K562 (cell line): ENCODE measurements around the gene ZNF219. TPM values are rescaled to one million over a fixed set of nuclear protein-coding genes. Genes with fewer than 3 reads are reported as not detected.

Source experiments
- EGR1 ChIP-seq: fragments of 450-650 bp; conservative IDR thresholded peaks from 2 replicates; pipeline ENCODE4 v1.6.1; 2017; ENCODE audit warnings: mild to moderate bottlenecking
- ELF1 ChIP-seq: fragments of 200-800 bp; sonication (Bioruptor generic); IDR thresholded peaks from 2 replicates; pipeline ENCODE4 v1.6.1; 2016; ENCODE audit warnings: missing genetic modification characterization, missing compliant biosample characterization
- GABPA ChIP-seq: fragments of 200-800 bp; sonication (Bioruptor generic); conservative IDR thresholded peaks from 2 replicates; pipeline ENCODE4 v1.6.1; 2016; ENCODE audit warnings: low read depth, missing genetic modification characterization, missing compliant biosample characterization
- OTX1 ChIP-seq: fragments of 450-650 bp; formaldehyde crosslinking; IDR thresholded peaks from 2 replicates; pipeline ENCODE4 v1.4.0; 2022; ENCODE audit warnings: mild to moderate bottlenecking
- RBFOX2 ChIP-seq: fragments of 200-400 bp; formaldehyde crosslinking; IDR thresholded peaks from 2 replicates; pipeline ENCODE4 v1.6.1; 2017; ENCODE audit warnings: low read depth, mild to moderate bottlenecking, low read length, moderate library complexity
- TAF15 ChIP-seq: fragments of 200-400 bp; formaldehyde crosslinking; IDR thresholded peaks from 2 replicates; pipeline ENCODE4 v1.6.1; 2017; ENCODE audit warnings: mild to moderate bottlenecking, low read depth, low read length, moderate library complexity
- TBP ChIP-seq: optimal IDR thresholded peaks from 2 replicates; pipeline ENCODE3; 2011; ENCODE audit warnings: low read depth, low read length, improper control_type of control experiment
- TEAD2 ChIP-seq: fragments of 450-650 bp; IDR thresholded peaks from 2 replicates; pipeline ENCODE4 v1.6.1; 2016; ENCODE audit warnings: missing genetic modification characterization, control low read depth, missing compliant biosample characterization
- THRAP3 ChIP-seq: fragments of 450-650 bp; IDR thresholded peaks from 2 replicates; pipeline ENCODE4 v1.6.1; 2016; ENCODE audit warnings: mild to moderate bottlenecking, inconsistent platforms, borderline replicate concordance
- ZC3H4 ChIP-seq: sonication (generic); formaldehyde crosslinking; IDR thresholded peaks from 2 replicates; pipeline ENCODE4 v1.9.0; 2021; ENCODE audit warnings: missing genetic modification reagents, borderline replicate concordance
- ZKSCAN3 ChIP-seq: fragments of 250-450 bp; sonication (Bioruptor Pico); IDR thresholded peaks from 2 replicates; pipeline ENCODE4 v1.4.0; 2020
- polyA plus RNA-seq, 8 experiments: library from polyadenylated mRNA; depleted of rRNA in 4 of 8; stranded (reverse) in 5 of 8; unstranded in 3 of 8; fragments of >200 nt; fragmentation: Nextera tagmentation in 2 of 8; fragmentation: Illumina TruSeq in 1 of 8; extraction: Ambion mirVana in 2 of 8; extraction: Trizol in 1 of 8; gene quantifications; 2 replicates each; pipeline versions ENCODE4 v1.2.1 to v1.2.3, GENCODE V29; 2011 to 2014; ENCODE audit warnings: inconsistent platforms in 1 of 8, missing spikeins in 1 of 8
- total RNA-seq, 7 experiments: library from RNA; depleted of rRNA in 6 of 7; stranded (reverse); fragments of >200 nt in 6 of 7; fragmentation: Illumina TruSeq in 2 of 7; extraction: Trizol in 2 of 7; gene quantifications; 2 replicates each; pipeline versions ENCODE4 v1.2.1 to v1.2.3, GENCODE V29; 2011 to 2021; ENCODE audit warnings: low replicate concordance in 1 of 7
- TF ChIP-seq, protein P1 (sequence below), 2 experiments: fragments of 250-450 bp in 1 of 2; fragments of 450-650 bp in 1 of 2; sonication (Bioruptor Pico) in 1 of 2; IDR thresholded peaks; 2 replicates each; pipeline versions ENCODE4 v1.6.1 to v1.8.0; 2016 to 2021; ENCODE audit warnings: mild to moderate bottlenecking in 2 of 2, moderate library complexity in 2 of 2, missing compliant biosample characterization in 1 of 2, missing genetic modification characterization in 1 of 2
- TF ChIP-seq, protein P2 (sequence below), 2 experiments: IDR thresholded peaks in 1 of 2; conservative IDR thresholded peaks in 1 of 2; 2 replicates each; pipeline ENCODE4 v1.6.1; 2016; ENCODE audit warnings: low read depth in 2 of 2, mild to moderate bottlenecking in 1 of 2, missing compliant biosample characterization in 1 of 2, missing genetic modification characterization in 1 of 2, moderate library complexity in 1 of 2
- TF ChIP-seq, protein P3 (sequence below): fragments of 250-450 bp; sonication (Bioruptor Pico); IDR thresholded peaks from 2 replicates; pipeline ENCODE4 v1.5.0; 2020; ENCODE audit warnings: mild to moderate bottlenecking, borderline replicate concordance
- TF ChIP-seq, protein P4 (sequence below): fragments of 200-800 bp; sonication (Bioruptor generic); IDR thresholded peaks from 2 replicates; pipeline ENCODE4 v1.6.1; 2017; ENCODE audit warnings: missing genetic modification characterization, missing compliant biosample characterization
- TF ChIP-seq, protein P5 (sequence below), 3 experiments: IDR thresholded peaks in 2 of 3; conservative IDR thresholded peaks in 1 of 3; 2 replicates each; pipeline ENCODE4 v1.5.1; 2011 to 2012; ENCODE audit warnings: low read length in 3 of 3, mild to moderate bottlenecking in 3 of 3, control low read depth in 2 of 3, improper control_type of control experiment in 1 of 3, inconsistent platforms in 1 of 3, low read depth in 1 of 3, mixed read lengths in 1 of 3, moderate library complexity in 1 of 3; ENCODE audit not compliant: insufficient read depth in 2 of 3

Gene ZNF219
- total and polyA plus RNA-seq, 9 of the 15 experiments (the other 6 are each of a cell fraction or from before 2014, with no cell fraction given): 0.29 to 10.6 (median 2.8) TPM

DNA sequence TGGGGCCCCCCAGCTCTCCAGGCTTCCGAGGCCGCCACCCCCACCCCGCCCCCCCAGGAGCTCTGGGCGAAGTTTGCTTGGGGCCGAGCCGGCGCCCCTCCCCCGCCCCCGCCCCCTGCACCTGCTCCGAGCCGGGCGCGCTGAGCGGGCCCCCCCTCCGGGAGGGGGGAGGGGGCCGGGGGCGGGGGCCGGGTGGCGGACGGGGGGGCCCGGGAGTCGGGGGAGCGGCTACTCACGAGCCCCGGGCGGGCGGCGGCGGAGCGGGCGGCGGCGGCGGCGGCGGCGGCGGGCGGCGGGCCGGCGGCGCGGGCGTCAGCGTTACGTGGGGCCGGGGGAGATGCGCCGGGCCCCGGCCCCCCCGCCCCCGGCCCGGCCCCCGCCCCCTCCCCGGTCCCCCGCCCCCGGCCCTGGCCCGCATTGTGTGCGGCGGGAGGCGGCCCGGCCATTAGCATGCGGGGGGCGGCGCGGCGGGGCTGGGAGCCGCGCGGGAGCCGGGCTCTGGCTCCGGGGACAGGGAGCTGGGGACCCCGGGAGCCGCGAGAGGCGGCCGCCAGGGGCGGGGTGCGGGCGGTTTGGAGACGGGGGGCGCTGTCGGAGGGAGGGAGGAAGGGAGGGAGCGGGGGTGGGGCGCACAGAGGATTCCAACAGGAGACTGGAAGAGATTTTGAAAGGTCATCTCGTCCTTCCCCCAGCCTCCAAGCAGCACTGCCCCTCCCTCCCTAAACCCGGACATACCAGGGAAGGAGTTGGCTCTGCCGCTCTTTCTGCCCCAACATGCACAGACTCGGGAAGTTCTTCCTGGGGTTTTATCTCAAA lies at the start of gene ZNF219 (continued):
- TF ChIP-seq, protein P1, sequence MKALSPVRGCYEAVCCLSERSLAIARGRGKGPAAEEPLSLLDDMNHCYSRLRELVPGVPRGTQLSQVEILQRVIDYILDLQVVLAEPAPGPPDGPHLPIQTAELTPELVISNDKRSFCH (CRISPR knock-in tag; IDR thresholded peaks at IDR 0.05): no peak
- TF ChIP-seq, protein P1 (tag; IDR thresholded peaks at IDR 0.05): peak; percentile 74; the same call in 1 of the 2 replicates
- TF ChIP-seq THRAP3 (no peak), TEAD2 (tag) (0 out of 2 replicates have a peak, but pooled peaks have one; percentile 28), EGR1 (0 out of 2 replicates have a peak, but pooled peaks have one; percentile 3), ZC3H4 (CRISPR knock-in tag) (no peak), TBP (no peak), GABPA (tag) (0 out of 2 replicates have a peak, but pooled peaks have one; percentile 27), ELF1 (tag) (peak; percentile 22; the same call in 1 of the 2 replicates), RBFOX2 (peak; percentile 31; the same call in 1 of the 2 replicates), TAF15 (no peak), ZKSCAN3 (CRISPR knock-in tag) (no peak), OTX1 (CRISPR knock-in tag) (no peak)
- TF ChIP-seq, protein P2, sequence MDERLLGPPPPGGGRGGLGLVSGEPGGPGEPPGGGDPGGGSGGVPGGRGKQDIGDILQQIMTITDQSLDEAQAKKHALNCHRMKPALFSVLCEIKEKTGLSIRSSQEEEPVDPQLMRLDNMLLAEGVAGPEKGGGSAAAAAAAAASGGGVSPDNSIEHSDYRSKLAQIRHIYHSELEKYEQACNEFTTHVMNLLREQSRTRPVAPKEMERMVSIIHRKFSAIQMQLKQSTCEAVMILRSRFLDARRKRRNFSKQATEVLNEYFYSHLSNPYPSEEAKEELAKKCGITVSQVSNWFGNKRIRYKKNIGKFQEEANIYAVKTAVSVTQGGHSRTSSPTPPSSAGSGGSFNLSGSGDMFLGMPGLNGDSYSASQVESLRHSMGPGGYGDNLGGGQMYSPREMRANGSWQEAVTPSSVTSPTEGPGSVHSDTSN (CRISPR knock-in tag; IDR thresholded peaks at IDR 0.05; ENCODE audit: low read depth): no peak
- TF ChIP-seq, protein P2 (tag; conservative IDR thresholded peaks at IDR 0.05; ENCODE audit: low read depth): no peak
- TF ChIP-seq, protein P3, sequence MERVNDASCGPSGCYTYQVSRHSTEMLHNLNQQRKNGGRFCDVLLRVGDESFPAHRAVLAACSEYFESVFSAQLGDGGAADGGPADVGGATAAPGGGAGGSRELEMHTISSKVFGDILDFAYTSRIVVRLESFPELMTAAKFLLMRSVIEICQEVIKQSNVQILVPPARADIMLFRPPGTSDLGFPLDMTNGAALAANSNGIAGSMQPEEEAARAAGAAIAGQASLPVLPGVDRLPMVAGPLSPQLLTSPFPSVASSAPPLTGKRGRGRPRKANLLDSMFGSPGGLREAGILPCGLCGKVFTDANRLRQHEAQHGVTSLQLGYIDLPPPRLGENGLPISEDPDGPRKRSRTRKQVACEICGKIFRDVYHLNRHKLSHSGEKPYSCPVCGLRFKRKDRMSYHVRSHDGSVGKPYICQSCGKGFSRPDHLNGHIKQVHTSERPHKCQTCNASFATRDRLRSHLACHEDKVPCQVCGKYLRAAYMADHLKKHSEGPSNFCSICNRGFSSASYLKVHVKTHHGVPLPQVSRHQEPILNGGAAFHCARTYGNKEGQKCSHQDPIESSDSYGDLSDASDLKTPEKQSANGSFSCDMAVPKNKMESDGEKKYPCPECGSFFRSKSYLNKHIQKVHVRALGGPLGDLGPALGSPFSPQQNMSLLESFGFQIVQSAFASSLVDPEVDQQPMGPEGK (CRISPR knock-in tag): no peak
- TF ChIP-seq, protein P4, sequence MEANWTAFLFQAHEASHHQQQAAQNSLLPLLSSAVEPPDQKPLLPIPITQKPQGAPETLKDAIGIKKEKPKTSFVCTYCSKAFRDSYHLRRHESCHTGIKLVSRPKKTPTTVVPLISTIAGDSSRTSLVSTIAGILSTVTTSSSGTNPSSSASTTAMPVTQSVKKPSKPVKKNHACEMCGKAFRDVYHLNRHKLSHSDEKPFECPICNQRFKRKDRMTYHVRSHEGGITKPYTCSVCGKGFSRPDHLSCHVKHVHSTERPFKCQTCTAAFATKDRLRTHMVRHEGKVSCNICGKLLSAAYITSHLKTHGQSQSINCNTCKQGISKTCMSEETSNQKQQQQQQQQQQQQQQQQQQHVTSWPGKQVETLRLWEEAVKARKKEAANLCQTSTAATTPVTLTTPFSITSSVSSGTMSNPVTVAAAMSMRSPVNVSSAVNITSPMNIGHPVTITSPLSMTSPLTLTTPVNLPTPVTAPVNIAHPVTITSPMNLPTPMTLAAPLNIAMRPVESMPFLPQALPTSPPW: peak; percentile 92
- TF ChIP-seq, protein P5, sequence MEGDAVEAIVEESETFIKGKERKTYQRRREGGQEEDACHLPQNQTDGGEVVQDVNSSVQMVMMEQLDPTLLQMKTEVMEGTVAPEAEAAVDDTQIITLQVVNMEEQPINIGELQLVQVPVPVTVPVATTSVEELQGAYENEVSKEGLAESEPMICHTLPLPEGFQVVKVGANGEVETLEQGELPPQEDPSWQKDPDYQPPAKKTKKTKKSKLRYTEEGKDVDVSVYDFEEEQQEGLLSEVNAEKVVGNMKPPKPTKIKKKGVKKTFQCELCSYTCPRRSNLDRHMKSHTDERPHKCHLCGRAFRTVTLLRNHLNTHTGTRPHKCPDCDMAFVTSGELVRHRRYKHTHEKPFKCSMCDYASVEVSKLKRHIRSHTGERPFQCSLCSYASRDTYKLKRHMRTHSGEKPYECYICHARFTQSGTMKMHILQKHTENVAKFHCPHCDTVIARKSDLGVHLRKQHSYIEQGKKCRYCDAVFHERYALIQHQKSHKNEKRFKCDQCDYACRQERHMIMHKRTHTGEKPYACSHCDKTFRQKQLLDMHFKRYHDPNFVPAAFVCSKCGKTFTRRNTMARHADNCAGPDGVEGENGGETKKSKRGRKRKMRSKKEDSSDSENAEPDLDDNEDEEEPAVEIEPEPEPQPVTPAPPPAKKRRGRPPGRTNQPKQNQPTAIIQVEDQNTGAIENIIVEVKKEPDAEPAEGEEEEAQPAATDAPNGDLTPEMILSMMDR (IDR thresholded peaks at IDR 0.05 in 2 of 3, conservative IDR thresholded peaks at IDR 0.05 in 1 of 3; ENCODE audit: insufficient read depth in 2 of 3, low read depth in 1 of 3, low read length in 3 of 3): peak in 1 of 3 experiments; percentile 13; a peak in 1 of 6 replicates
